Endodermal cell (in vitro differentiated cells): ENCODE measurements around the gene ZNF397. TPM values are rescaled to one million over a fixed set of nuclear protein-coding genes. Genes with fewer than 3 reads are reported as not detected.

Experiments used
- DNase-seq: peaks from one replicate; pipeline ENCODE4 v3.0.0-alpha.2; 2017
- H3K27ac ChIP-seq: 2 replicates; pipeline ENCODE4 v1.5.1; 2013; ENCODE audit warnings: mild to moderate bottlenecking, low read depth, low read length, moderate library complexity
- H3K27me3 ChIP-seq: 2 replicates; pipeline ENCODE4 v1.6.1; 2013; ENCODE audit warnings: mild to moderate bottlenecking, low read length, moderate library complexity; ENCODE audit not compliant: insufficient read depth, control insufficient read depth, poor library complexity, severe bottlenecking
- H3K36me3 ChIP-seq: 2 replicates; pipeline ENCODE4 v1.7.0; 2013; ENCODE audit warnings: mild to moderate bottlenecking, low read length, moderate library complexity; ENCODE audit not compliant: control insufficient read depth, insufficient read depth
- H3K4me1 ChIP-seq: one replicate; pipeline ENCODE4 v1.7.0; 2013; ENCODE audit warnings: low read length; ENCODE audit not compliant: control insufficient read depth, insufficient read depth
- H3K4me3 ChIP-seq: 2 replicates; pipeline ENCODE4 v1.5.1; 2013; ENCODE audit warnings: mild to moderate bottlenecking, low read length, moderate library complexity
- H3K9ac ChIP-seq: 2 replicates; pipeline ENCODE4 v1.6.1; 2013; ENCODE audit warnings: mild to moderate bottlenecking, low read length, moderate library complexity; ENCODE audit not compliant: poor library complexity, severe bottlenecking; ENCODE audit errors: extremely low read depth
- H3K9me3 ChIP-seq: 2 replicates; pipeline ENCODE4 v1.6.1; 2013; ENCODE audit warnings: mild to moderate bottlenecking, low read length, moderate library complexity; ENCODE audit not compliant: control insufficient read depth
- H3K27ac Mint-ChIP-seq: 2 replicates; pipeline ENCODE4 v1.8.0; 2020; ENCODE audit warnings: mixed read lengths
- H3K27me3 Mint-ChIP-seq: 2 replicates; pipeline ENCODE4 v1.8.0; 2021; ENCODE audit warnings: mild to moderate bottlenecking, mixed read lengths; ENCODE audit not compliant: insufficient read depth
- H3K36me3 Mint-ChIP-seq: 2 replicates; pipeline ENCODE4 v1.8.0; 2020; ENCODE audit warnings: low read depth, mixed read lengths
- H3K4me1 Mint-ChIP-seq: 2 replicates; pipeline ENCODE4 v1.8.0; 2020; ENCODE audit warnings: mixed read lengths
- H3K4me3 Mint-ChIP-seq: 2 replicates; pipeline ENCODE4 v1.8.0; 2020; ENCODE audit warnings: mild to moderate bottlenecking, moderate library complexity, mixed read lengths
- H3K9me3 Mint-ChIP-seq: 2 replicates; pipeline ENCODE4 v1.8.0; 2020; ENCODE audit warnings: mild to moderate bottlenecking, mixed read lengths
- WGBS, 2 experiments: methylation state at CpG; one replicate each; pipeline versions ENCODE4 v1.1.5 to v1.1.7; 2013; ENCODE audit warnings: missing lambda C conversion rate in 2 of 2, mixed read lengths in 1 of 2; ENCODE audit not compliant: insufficient coverage in 1 of 2, insufficient read length in 1 of 2; 5-methylcytosine and 5-hydroxymethylcytosine counted together
- total RNA-seq, 2 donors: library from RNA; stranded (reverse); fragmentation: NEBNext Ultra II Directional in 1 of 2; extraction: Animal tissue kit (Norgen Biotek cat#: 25700) in 1 of 2; gene quantifications; 2 replicates in 1 of 2; 3 replicates in 1 of 2; pipeline ENCODE4 v1.2.1, GENCODE V29; 2021
- TF ChIP-seq, protein P1 (sequence below): fragments of 200-600 bp; sonication (generic); conservative IDR thresholded peaks from 2 replicates; pipeline ENCODE4 v1.5.0; 2021; ENCODE audit warnings: antibody characterized with exemption, mild to moderate bottlenecking

The ZNF397 gene
- total RNA-seq, 2 donors from 2014 or later = 44.1 to 64.6 TPM

GRCh38 chr18:35277633-35278032 is 36.8 kb downstream of the ZNF397 start:
- no peak overlapping the region for H3K9ac ChIP-seq
- Mint-ChIP-seq H3K4me1 (no peaks in the 10 kb centered on the region), H3K27ac (no peak overlapping the region), H3K27me3 (no peaks in the 10 kb centered on the region), H3K4me3 (no peak overlapping the region), H3K9me3 (peaks cover 77% of the 10 kb centered on the region), H3K36me3 (peaks cover 44% of the 10 kb centered on the region)
- H3K27me3 ChIP-seq = no peaks in the 10 kb centered on the region
- no peak for DNase-seq
- no peak overlapping the region for H3K27ac ChIP-seq
- H3K9me3 ChIP-seq = peaks cover 64% of the 10 kb centered on the region
- no peak overlapping the region for H3K4me3 ChIP-seq
- no peaks in the 10 kb centered on the region for H3K36me3 ChIP-seq
- no peaks in the 10 kb centered on the region for H3K4me1 ChIP-seq
- TF ChIP-seq, protein P1, sequence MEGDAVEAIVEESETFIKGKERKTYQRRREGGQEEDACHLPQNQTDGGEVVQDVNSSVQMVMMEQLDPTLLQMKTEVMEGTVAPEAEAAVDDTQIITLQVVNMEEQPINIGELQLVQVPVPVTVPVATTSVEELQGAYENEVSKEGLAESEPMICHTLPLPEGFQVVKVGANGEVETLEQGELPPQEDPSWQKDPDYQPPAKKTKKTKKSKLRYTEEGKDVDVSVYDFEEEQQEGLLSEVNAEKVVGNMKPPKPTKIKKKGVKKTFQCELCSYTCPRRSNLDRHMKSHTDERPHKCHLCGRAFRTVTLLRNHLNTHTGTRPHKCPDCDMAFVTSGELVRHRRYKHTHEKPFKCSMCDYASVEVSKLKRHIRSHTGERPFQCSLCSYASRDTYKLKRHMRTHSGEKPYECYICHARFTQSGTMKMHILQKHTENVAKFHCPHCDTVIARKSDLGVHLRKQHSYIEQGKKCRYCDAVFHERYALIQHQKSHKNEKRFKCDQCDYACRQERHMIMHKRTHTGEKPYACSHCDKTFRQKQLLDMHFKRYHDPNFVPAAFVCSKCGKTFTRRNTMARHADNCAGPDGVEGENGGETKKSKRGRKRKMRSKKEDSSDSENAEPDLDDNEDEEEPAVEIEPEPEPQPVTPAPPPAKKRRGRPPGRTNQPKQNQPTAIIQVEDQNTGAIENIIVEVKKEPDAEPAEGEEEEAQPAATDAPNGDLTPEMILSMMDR = no peak

DNA sequence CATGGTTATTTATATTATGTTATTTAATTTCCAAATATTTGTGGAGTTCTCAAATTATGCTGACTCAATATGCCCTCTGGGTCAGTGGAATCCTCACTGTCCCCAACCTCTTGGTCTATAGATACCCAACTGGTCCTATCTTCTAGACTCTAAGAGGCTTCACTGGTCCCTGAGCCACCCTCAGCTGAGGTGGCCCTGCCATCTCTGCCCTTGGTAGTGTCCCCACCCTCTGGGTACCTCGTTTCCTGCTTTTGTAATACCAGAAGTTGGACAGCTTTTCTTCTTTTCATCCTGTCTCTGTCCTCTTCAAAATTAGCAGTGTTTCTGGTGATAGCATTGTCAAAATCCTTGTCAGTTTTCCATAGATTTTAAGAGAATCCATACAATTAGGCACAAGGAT is 37.3 kb downstream of the ZNF397 start:
- H3K9me3 ChIP-seq = peaks cover 65% of the 10 kb centered on the region
- H3K4me1 Mint-ChIP-seq = no peaks in the 10 kb centered on the region
- no peak overlapping the region for H3K27ac Mint-ChIP-seq
- H3K36me3 Mint-ChIP-seq = peaks cover 44% of the 10 kb centered on the region
- no peaks in the 10 kb centered on the region for H3K27me3 ChIP-seq
- H3K9ac ChIP-seq = no peak overlapping the region
- peaks cover 77% of the 10 kb centered on the region for H3K9me3 Mint-ChIP-seq
- no peak for DNase-seq
- WGBS, 2 experiments = 94 to 100% methylated on average over 1 of the region's 1 CpG
- peaks cover 2% of the 10 kb centered on the region for H3K36me3 ChIP-seq
- no peak overlapping the region for H3K4me3 Mint-ChIP-seq
- no peak overlapping the region for H3K4me3 ChIP-seq
- no peak overlapping the region for H3K27ac ChIP-seq
- no peaks in the 10 kb centered on the region for H3K27me3 Mint-ChIP-seq
- TF ChIP-seq, protein P1 = no peak
- H3K4me1 ChIP-seq = no peaks in the 10 kb centered on the region

DNA sequence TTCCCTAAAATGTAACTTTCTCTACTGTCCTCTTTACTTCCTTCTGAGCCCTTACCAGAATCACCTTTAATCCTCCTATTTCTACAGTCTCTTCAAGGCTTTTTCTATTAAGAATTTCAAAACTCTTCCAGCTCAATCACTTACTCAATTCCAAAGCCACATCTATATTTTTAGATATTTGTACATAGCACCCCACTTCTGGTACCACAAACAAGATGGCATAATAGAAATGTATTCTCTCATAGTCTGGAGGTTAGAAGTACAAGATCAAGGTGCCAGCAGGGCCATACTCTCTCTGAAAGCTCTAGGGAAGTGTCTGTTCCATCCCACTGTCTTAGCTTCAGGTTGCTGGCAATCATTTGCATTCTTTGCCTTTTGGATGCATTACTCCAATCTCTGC is 38.1 kb downstream of the ZNF397 start:
- no peak overlapping the region for H3K27ac ChIP-seq
- TF ChIP-seq, protein P1 = no peak
- Mint-ChIP-seq H3K27me3 (no peaks in the 10 kb centered on the region), H3K27ac (no peak overlapping the region), H3K4me3 (no peak overlapping the region), H3K36me3 (peaks cover 47% of the 10 kb centered on the region), H3K4me1 (no peaks in the 10 kb centered on the region), H3K9me3 (peaks cover 77% of the 10 kb centered on the region)
- H3K27me3 ChIP-seq = no peaks in the 10 kb centered on the region
- H3K9me3 ChIP-seq = peaks cover 74% of the 10 kb centered on the region
- peaks cover 10% of the 10 kb centered on the region for H3K36me3 ChIP-seq
- H3K4me3 ChIP-seq = no peak overlapping the region
- H3K4me1 ChIP-seq = no peaks in the 10 kb centered on the region
- no peak overlapping the region for H3K9ac ChIP-seq
- no peak for DNase-seq
